ENCODE results near the gene TMPRSS4. TPM values are rescaled to one million over a fixed set of nuclear protein-coding genes. Genes with fewer than 3 reads are reported as not detected.

TMPRSS4 gene
- polyA plus RNA-seq, 2 donors: 101 to 129 TPM

DNA sequence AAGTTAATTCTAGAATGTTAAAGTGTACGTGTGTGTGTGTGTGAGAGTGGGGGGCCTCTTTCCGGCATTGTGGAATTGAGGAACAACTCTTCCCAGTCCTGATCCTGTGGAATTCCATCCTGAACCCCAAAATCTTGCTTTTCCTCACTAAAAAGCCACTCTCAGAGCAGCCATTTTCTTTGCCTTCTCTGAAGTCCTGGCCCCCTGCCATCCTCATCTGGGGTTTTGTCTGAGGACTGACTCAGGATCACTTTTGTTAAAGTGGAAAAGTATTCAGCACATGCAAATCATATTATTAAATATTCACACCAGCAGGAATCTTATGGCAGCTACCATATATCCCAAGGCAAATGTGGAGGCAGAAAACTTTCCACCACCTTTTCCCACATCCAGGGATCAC is 72.0 kb downstream of the TMPRSS4 start:
- H3K4me3 ChIP-seq (ENCODE audit: low read depth in 1 of 2, low read length in 2 of 2): no peak overlapping the region
- H3K9me3 ChIP-seq (ENCODE audit: control insufficient read depth in 2 of 2, insufficient read depth in 1 of 2, low read depth in 1 of 2, low read length in 1 of 2): no peaks in the 10 kb centered on the region
- H3K27ac ChIP-seq (ENCODE audit: low read depth in 2 of 2, low read length in 1 of 2): no peak overlapping the region
- H3K4me1 ChIP-seq (ENCODE audit: control insufficient read depth in 2 of 2, insufficient read depth in 2 of 2, low read length in 1 of 2): peaks cover 12 to 13% of the 10 kb centered on the region in 2 donors
- WGBS, 2 donors: 75 to 79% methylated on average over 2 of the region's 2 CpGs
- H3K27me3 ChIP-seq (ENCODE audit: control insufficient read depth in 1 of 2, insufficient read depth in 2 of 2, low read length in 2 of 2): peaks cover 0 to 8% of the 10 kb centered on the region in 2 donors
- no peaks in the 10 kb centered on the region for H3K36me3 ChIP-seq (ENCODE audit: control insufficient read depth in 2 of 2, insufficient read depth in 2 of 2, low read length in 1 of 2)

DNA sequence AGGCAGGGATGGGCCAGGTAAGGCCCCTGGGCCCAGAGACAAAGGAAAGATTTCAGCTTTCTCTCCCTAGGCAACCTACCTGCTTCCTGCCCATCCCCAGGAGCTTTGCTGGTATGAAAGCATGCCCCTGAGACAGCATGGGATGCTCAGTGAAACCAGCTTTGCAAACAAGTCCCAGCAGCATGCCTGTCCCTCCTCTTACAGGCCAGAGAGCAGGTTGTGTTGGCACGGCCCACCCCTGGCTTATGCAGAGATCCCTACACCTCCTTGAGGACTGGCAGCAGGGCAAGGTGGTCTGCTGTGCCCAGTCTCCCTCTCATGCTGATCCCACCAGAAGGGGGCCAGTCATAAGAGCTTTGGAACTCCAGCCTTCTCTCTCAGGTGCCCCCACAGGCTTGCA is 72.6 kb downstream of the TMPRSS4 start:
- Histone ChIP-seq H3K4me1 (ENCODE audit: control insufficient read depth in 2 of 2, insufficient read depth in 2 of 2, low read length in 1 of 2) (peaks cover 12 to 13% of the 10 kb centered on the region in 2 donors), H3K27me3 (ENCODE audit: control insufficient read depth in 1 of 2, insufficient read depth in 2 of 2, low read length in 2 of 2) (peaks cover 0 to 8% of the 10 kb centered on the region in 2 donors), H3K36me3 (ENCODE audit: control insufficient read depth in 2 of 2, insufficient read depth in 2 of 2, low read length in 1 of 2) (no peaks in the 10 kb centered on the region), H3K9me3 (ENCODE audit: control insufficient read depth in 2 of 2, insufficient read depth in 1 of 2, low read depth in 1 of 2, low read length in 1 of 2) (no peaks in the 10 kb centered on the region), H3K27ac (ENCODE audit: low read depth in 2 of 2, low read length in 1 of 2) (no peak overlapping the region), H3K4me3 (ENCODE audit: low read depth in 1 of 2, low read length in 2 of 2) (no peak overlapping the region)
- WGBS, 2 donors: 44 to 59% methylated on average over 1 of the region's 1 CpG

DNA sequence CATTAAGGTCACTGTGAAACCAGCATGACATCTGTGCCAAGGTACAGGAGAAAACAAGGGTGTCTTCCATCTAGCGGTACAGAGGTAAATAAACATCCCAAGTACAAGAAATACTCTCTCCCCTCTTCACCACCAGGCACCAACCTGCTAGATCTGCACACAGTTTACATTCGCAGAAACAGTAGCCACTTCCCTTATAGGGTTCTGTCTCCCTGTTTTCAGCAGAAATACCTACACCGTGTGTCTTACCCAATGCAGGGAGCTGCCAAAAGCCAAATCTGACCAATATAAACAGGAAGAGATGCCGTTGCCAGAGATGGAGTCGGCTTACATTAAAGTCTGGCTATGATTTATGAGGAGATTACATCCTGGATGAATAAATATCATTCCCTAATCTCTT is 74.6 kb downstream of the TMPRSS4 start:
- H3K27me3 ChIP-seq (ENCODE audit: control insufficient read depth in 1 of 2, insufficient read depth in 2 of 2, low read length in 2 of 2): peaks cover 0 to 11% of the 10 kb centered on the region in 2 donors
- H3K4me1 ChIP-seq (ENCODE audit: control insufficient read depth in 2 of 2, insufficient read depth in 2 of 2, low read length in 1 of 2): peaks cover 12% of the 10 kb centered on the region in 2 donors
- 28 to 39% methylated on average over 5 of the region's 5 CpGs for WGBS, 2 donors
- peaks cover 0 to 4% of the 10 kb centered on the region in 2 donors for H3K9me3 ChIP-seq (ENCODE audit: control insufficient read depth in 2 of 2, insufficient read depth in 1 of 2, low read depth in 1 of 2, low read length in 1 of 2)
- H3K27ac ChIP-seq (ENCODE audit: low read depth in 2 of 2, low read length in 1 of 2): no peak overlapping the region
- no peaks in the 10 kb centered on the region for H3K36me3 ChIP-seq (ENCODE audit: control insufficient read depth in 2 of 2, insufficient read depth in 2 of 2, low read length in 1 of 2)
- H3K4me3 ChIP-seq (ENCODE audit: low read depth in 1 of 2, low read length in 2 of 2): no peak overlapping the region

DNA sequence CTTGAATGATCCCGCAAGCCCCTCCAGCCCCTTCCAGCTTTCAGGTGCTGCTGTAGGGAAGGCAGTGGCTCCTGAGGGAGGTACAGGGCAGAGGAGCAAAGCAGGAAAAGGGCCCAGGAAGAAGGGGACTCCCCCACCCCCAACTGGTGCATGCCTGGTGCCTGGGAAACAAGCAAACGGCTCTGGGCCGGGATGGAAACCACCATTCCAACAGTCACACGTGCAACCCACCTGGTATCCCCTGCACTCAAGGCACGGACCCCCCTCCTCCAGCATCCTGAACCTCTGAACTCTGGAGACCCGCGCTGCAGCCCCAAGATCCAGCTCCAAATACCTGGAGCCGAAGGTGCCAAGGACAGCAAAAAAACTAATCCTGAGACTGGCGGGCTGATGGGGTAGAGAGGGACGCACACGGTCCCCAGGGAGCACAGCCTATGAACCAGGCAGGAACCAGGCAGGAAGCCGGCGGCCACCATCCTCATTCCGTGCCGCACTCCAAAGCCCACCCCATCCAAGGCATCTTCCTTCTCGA is 75.2 kb downstream of the TMPRSS4 start:
- 12 to 15% methylated on average over 16 of the region's 16 CpGs for WGBS, 2 donors
- H3K4me1 ChIP-seq (ENCODE audit: control insufficient read depth in 2 of 2, insufficient read depth in 2 of 2, low read length in 1 of 2): peaks cover 12% of the 10 kb centered on the region in 2 donors
- H3K36me3 ChIP-seq (ENCODE audit: control insufficient read depth in 2 of 2, insufficient read depth in 2 of 2, low read length in 1 of 2): no peaks in the 10 kb centered on the region
- H3K27me3 ChIP-seq (ENCODE audit: control insufficient read depth in 1 of 2, insufficient read depth in 2 of 2, low read length in 2 of 2): peaks cover 0 to 12% of the 10 kb centered on the region in 2 donors
- H3K27ac ChIP-seq (ENCODE audit: low read depth in 2 of 2, low read length in 1 of 2): no peak overlapping the region
- H3K4me3 ChIP-seq (ENCODE audit: low read depth in 1 of 2, low read length in 2 of 2): peak overlapping the region; percentile 45 to 53
- peaks cover 0 to 5% of the 10 kb centered on the region in 2 donors for H3K9me3 ChIP-seq (ENCODE audit: control insufficient read depth in 2 of 2, insufficient read depth in 1 of 2, low read depth in 1 of 2, low read length in 1 of 2)

DNA sequence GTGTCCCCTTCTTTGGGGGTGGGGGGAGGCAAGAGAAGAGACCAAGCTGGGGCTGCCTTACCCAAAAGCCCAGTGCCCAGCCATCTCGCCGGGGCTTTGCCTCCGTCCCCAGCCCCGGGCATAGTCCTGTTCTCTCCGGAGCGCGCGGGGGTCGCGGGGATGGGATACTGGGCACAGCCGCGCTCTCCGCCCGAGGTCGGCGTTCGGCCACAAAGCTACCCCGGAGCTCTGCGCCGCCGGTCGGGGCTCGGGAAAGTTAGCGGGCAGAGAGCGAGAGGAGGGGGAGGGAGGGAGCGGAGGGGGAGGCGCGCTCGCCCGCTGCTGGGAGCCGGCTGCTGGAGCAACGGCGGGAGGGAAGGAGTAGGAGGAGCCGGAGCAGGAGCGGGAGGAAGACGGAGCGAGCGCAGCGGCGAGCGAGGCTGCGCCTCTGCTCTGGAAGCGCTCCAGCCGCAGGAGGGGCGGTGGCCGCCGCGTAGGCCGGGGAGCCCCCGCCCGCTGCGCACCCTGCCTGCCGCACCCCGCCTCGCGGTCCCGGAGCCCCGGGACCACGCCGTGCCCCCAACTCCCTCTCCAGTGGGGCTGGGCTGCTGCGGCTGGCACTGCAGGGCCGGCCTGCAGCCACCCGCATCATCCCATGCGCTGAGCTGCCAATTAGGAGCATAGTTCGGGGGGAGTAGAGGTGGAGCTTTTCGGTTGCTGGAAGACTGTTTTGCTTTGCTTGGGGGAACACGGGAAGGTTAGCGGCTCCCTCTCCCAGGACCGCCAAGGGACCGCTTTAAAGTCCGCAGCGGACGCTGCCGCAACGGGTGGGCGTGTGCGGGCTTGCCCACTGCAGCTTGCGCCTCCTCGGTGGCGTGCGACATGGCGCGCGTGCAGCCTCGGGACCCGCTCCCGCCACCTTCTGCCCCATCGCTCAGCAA is 75.9 kb downstream of the TMPRSS4 start, which contains the start of gene SCN4B:
Gene SCN4B, minus strand, starts transcription at position 272 of the 920 bp plus-strand sequence. Its CDS starts 150 bp downstream, at position 122.
- Histone ChIP-seq H3K4me1 (ENCODE audit: control insufficient read depth in 2 of 2, insufficient read depth in 2 of 2, low read length in 1 of 2) (peaks cover 12% of the 10 kb centered on the region in 2 donors), H3K27me3 (ENCODE audit: control insufficient read depth in 1 of 2, insufficient read depth in 2 of 2, low read length in 2 of 2) (peaks cover 0 to 12% of the 10 kb centered on the region in 2 donors), H3K9me3 (ENCODE audit: control insufficient read depth in 2 of 2, insufficient read depth in 1 of 2, low read depth in 1 of 2, low read length in 1 of 2) (peaks cover 0 to 5% of the 10 kb centered on the region in 2 donors), H3K4me3 (ENCODE audit: low read depth in 1 of 2, low read length in 2 of 2) (peak within 1 kb of the TSS; percentile 45 to 53), H3K36me3 (ENCODE audit: control insufficient read depth in 2 of 2, insufficient read depth in 2 of 2, low read length in 1 of 2) (no peaks in the 10 kb centered on the region), H3K27ac (ENCODE audit: low read depth in 2 of 2, low read length in 1 of 2) (no peak within 1 kb of the TSS)
- 1% methylated on average over 81 to 88 of the region's 88 CpGs for WGBS, 2 donors

DNA sequence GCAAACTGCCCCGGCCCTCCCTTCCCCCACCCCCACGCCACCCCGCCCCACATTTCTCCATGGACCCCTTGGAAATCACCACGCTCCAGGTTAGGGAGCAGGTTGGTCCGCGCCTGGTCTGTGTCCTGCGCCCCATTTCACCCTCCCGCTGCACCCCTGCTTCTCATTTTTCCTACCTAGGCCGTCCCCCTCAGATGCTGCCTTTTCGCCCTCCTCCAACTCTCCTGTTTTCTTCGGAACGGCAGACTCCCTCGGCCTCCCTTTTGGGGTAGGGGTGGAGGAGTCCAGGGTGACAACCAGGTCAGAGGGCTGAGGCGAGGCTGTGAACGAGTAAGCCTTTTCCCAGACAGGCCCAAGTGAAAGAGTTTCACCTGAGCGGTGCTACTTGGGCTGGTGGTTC is 76.6 kb downstream of the TMPRSS4 start:
- no peaks in the 10 kb centered on the region for H3K36me3 ChIP-seq (ENCODE audit: control insufficient read depth in 2 of 2, insufficient read depth in 2 of 2, low read length in 1 of 2)
- WGBS, 2 donors: 35 to 39% methylated on average over 16 of the region's 16 CpGs
- H3K4me3 ChIP-seq (ENCODE audit: low read depth in 1 of 2, low read length in 2 of 2): peak overlapping the region in 1 of 2 donors; percentile 53
- peaks cover 0 to 5% of the 10 kb centered on the region in 2 donors for H3K9me3 ChIP-seq (ENCODE audit: control insufficient read depth in 2 of 2, insufficient read depth in 1 of 2, low read depth in 1 of 2, low read length in 1 of 2)
- H3K27me3 ChIP-seq (ENCODE audit: control insufficient read depth in 1 of 2, insufficient read depth in 2 of 2, low read length in 2 of 2): peaks cover 0 to 12% of the 10 kb centered on the region in 2 donors
- H3K27ac ChIP-seq (ENCODE audit: low read depth in 2 of 2, low read length in 1 of 2): no peak overlapping the region
- peaks cover 12% of the 10 kb centered on the region in 2 donors for H3K4me1 ChIP-seq (ENCODE audit: control insufficient read depth in 2 of 2, insufficient read depth in 2 of 2, low read length in 1 of 2)

DNA sequence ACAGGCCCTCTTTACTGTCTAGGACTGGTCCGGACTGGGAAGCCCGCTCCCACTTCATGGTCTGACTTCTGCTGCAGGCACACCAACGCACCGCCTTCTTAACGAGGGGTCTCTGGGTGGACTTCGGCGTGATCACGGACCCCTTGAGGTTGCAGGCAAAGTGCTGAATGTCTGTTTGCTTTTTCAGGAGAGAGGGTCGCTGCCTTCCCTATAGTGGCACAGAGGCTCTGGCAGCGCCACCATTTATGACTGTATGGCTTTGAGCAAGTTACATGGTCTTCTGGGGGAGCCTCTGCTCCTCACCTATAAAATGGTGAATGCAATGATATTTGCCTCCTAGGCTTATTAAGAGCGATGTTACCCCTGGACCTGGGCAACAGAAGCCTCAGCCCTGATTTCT is 77.1 kb downstream of the TMPRSS4 start:
- no peak overlapping the region for H3K4me3 ChIP-seq (ENCODE audit: low read depth in 1 of 2, low read length in 2 of 2)
- 90 to 94% methylated on average over 11 of the region's 11 CpGs for WGBS, 2 donors
- H3K9me3 ChIP-seq (ENCODE audit: control insufficient read depth in 2 of 2, insufficient read depth in 1 of 2, low read depth in 1 of 2, low read length in 1 of 2): peaks cover 0 to 5% of the 10 kb centered on the region in 2 donors
- peaks cover 12% of the 10 kb centered on the region in 2 donors for H3K4me1 ChIP-seq (ENCODE audit: control insufficient read depth in 2 of 2, insufficient read depth in 2 of 2, low read length in 1 of 2)
- H3K27me3 ChIP-seq (ENCODE audit: control insufficient read depth in 1 of 2, insufficient read depth in 2 of 2, low read length in 2 of 2): peaks cover 0 to 12% of the 10 kb centered on the region in 2 donors
- no peak overlapping the region for H3K27ac ChIP-seq (ENCODE audit: low read depth in 2 of 2, low read length in 1 of 2)
- no peaks in the 10 kb centered on the region for H3K36me3 ChIP-seq (ENCODE audit: control insufficient read depth in 2 of 2, insufficient read depth in 2 of 2, low read length in 1 of 2)

DNA sequence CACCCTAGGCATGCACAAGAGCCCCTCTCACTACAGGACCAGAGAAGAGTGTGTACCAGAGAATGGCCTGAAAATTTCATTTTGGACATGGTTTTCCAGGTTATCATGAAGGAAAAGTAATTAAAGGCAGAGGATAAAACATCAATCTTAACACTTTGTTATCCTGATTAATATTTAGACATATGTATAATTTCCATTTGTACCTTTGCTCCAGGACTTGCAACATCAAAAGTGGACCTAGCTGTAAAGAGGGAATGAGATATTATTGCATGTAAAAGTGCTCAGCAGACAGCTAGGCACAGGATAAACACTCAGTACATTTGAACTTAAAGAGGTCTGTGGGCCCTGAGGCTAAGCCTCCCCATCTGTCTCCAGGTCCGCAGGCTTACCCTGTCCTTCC is 77.8 kb downstream of the TMPRSS4 start:
- no peak overlapping the region for H3K4me3 ChIP-seq (ENCODE audit: low read depth in 1 of 2, low read length in 2 of 2)
- no peak overlapping the region for H3K27ac ChIP-seq (ENCODE audit: low read depth in 2 of 2, low read length in 1 of 2)
- peaks cover 12% of the 10 kb centered on the region in 2 donors for H3K4me1 ChIP-seq (ENCODE audit: control insufficient read depth in 2 of 2, insufficient read depth in 2 of 2, low read length in 1 of 2)
- H3K9me3 ChIP-seq (ENCODE audit: control insufficient read depth in 2 of 2, insufficient read depth in 1 of 2, low read depth in 1 of 2, low read length in 1 of 2): peaks cover 0 to 5% of the 10 kb centered on the region in 2 donors
- 90 to 100% methylated on average over 1 of the region's 1 CpG for WGBS, 2 donors
- H3K27me3 ChIP-seq (ENCODE audit: control insufficient read depth in 1 of 2, insufficient read depth in 2 of 2, low read length in 2 of 2): peaks cover 0 to 12% of the 10 kb centered on the region in 2 donors
- H3K36me3 ChIP-seq (ENCODE audit: control insufficient read depth in 2 of 2, insufficient read depth in 2 of 2, low read length in 1 of 2): no peaks in the 10 kb centered on the region

DNA sequence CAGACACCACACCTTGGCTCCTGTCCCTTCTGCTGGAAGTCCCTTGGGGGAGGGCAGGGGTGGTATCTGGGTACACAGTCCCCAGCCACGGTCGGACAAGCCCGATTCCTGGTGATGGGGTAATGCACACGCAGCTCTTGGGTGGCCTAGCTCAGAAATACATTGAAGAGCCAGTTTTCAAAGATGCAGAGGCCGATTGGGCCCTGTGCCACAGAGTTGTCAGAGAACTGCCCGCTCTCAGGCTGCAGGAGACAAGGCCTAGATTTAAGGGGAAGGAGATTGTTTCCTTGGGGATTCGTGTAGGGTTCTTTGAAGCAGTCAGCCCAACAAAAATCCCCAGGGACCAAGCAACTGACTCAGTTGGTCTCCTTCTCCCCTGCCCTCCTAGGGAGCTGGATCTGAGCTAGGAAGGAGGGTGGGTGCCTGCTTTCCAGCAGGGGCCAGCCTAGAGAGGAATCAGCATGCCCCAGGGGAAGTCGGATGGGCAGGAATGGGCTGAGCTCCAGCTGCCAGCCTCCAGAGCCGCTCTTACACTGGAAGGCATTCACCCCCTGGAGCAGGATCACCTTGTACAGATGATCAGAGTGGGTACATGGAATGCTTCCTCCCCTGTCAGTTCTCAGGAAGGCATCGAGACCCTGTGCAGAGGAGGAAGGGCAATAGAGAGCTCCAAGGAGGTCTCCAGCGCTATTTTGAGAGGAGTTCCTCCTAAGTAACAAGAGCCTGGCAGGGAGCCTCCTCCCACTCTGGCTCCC is 79.1 kb downstream of the TMPRSS4 start:
- H3K9me3 ChIP-seq (ENCODE audit: control insufficient read depth in 2 of 2, insufficient read depth in 1 of 2, low read depth in 1 of 2, low read length in 1 of 2): peaks cover 0 to 5% of the 10 kb centered on the region in 2 donors
- peaks cover 0 to 12% of the 10 kb centered on the region in 2 donors for H3K27me3 ChIP-seq (ENCODE audit: control insufficient read depth in 1 of 2, insufficient read depth in 2 of 2, low read length in 2 of 2)
- peaks cover 12% of the 10 kb centered on the region in 2 donors for H3K4me1 ChIP-seq (ENCODE audit: control insufficient read depth in 2 of 2, insufficient read depth in 2 of 2, low read length in 1 of 2)
- no peak overlapping the region for H3K27ac ChIP-seq (ENCODE audit: low read depth in 2 of 2, low read length in 1 of 2)
- H3K4me3 ChIP-seq (ENCODE audit: low read depth in 1 of 2, low read length in 2 of 2): no peak overlapping the region
- H3K36me3 ChIP-seq (ENCODE audit: control insufficient read depth in 2 of 2, insufficient read depth in 2 of 2, low read length in 1 of 2): no peaks in the 10 kb centered on the region
- 48 to 49% methylated on average over 11 of the region's 11 CpGs for WGBS, 2 donors

Data from esophagus (tissue), 2 donors.